Lower leg skin (tissue), 3 donors: ENCODE measurements around the gene ABHD2.

Experiments used
- POLR2A ChIP-seq, 2 donors: fragments of 450-650 bp; IDR thresholded peaks; one replicate each; pipeline ENCODE4 v1.6.1; 2016 to 2017; ENCODE audit warnings: antibody characterized with exemption in 2 of 2, mild to moderate bottlenecking in 1 of 2, moderate library complexity in 1 of 2
- TF ChIP-seq, protein P1 (sequence below), 3 donors: fragments of 450-650 bp; IDR thresholded peaks; one replicate each; pipeline ENCODE4 v1.5.1; 2016; ENCODE audit warnings: antibody characterized with exemption in 3 of 3, mild to moderate bottlenecking in 3 of 3, moderate library complexity in 2 of 3

DNA sequence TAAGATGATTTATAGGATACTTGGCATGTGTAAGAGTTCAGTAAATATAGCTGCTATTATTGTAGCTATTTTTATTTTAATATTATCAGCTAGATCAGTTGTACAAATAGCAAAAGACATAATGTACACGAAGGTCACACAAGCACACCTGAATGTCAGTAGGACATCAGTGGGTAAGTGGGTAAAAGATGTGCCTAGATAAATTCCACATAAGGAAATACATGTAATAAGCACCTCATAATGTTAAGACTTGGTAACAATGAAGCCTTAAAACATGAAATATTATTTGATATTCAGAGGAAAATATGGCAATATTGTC lies 41.5 kb downstream of the ABHD2 start:
- TF ChIP-seq, protein P1, sequence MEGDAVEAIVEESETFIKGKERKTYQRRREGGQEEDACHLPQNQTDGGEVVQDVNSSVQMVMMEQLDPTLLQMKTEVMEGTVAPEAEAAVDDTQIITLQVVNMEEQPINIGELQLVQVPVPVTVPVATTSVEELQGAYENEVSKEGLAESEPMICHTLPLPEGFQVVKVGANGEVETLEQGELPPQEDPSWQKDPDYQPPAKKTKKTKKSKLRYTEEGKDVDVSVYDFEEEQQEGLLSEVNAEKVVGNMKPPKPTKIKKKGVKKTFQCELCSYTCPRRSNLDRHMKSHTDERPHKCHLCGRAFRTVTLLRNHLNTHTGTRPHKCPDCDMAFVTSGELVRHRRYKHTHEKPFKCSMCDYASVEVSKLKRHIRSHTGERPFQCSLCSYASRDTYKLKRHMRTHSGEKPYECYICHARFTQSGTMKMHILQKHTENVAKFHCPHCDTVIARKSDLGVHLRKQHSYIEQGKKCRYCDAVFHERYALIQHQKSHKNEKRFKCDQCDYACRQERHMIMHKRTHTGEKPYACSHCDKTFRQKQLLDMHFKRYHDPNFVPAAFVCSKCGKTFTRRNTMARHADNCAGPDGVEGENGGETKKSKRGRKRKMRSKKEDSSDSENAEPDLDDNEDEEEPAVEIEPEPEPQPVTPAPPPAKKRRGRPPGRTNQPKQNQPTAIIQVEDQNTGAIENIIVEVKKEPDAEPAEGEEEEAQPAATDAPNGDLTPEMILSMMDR (IDR thresholded peaks at IDR 0.05), result no peak
- no peak for TF ChIP-seq POLR2A (IDR thresholded peaks at IDR 0.05)
